NCI-H526 (cell line): ENCODE measurements around the gene UTP18.
"Not testable (repeated sequence)": the region's sequence is repeated elsewhere in the genome, so short reads cannot be mapped to it uniquely, and the experiment has no call there.

ENCODE experiments used
- DNase-seq, 2 experiments: peaks; one replicate each; lab custom pipeline; 2025; lab: John Stamatoyannopoulos, UW

Gene UTP18

GRCh38 chr17:51260237-51261023 lies at the start of gene UTP18:
Gene UTP18 (plus strand): TSS chr17:51260546. CDS start chr17:51260585, 39 bp downstream.
- peak; percentile 98 to 99 for DNase-seq

- DNase-seq: no peak
These were observed 45.4 kb upstream of the UTP18 start for GRCh38 chr17:51214920-51215319.

DNA sequence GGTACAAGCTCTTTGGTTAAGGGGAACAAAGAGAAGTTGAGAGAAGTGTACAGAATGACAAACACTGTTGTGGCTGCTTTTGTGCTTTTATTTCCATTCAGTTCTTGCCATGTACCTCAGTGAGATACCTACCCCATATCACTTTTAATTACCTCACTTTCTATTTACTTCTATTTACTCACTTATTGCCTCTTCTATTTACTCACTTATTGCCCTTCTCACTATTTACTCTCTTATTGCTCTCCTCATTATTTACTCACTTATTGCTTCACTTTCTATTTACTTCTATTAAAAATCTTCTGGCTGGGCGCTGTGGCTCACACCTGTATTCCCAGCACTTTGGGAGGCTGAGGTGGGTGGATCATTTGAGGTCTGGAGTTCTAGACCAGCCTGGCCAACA lies 42.4 kb upstream of the UTP18 start:
- DNase-seq: no peak

DNA sequence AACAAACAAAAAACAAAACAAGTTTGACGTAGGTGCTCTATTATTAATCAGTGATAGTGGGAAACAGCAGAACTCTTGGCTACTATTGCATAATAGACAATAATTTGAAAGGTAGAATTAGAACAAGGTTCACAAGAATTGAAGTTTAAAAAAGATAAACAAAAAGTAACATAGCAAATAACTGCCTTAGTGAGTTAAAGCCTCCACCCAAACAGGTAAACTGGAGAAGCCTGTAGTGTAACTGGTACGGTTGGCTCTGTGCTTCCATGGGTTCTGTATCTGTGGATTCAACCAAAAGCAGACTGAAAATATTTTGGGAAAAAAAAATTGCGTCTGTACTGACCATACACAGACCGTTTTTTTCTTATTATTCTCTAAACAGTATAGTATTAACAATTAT lies 39.0 kb upstream of the UTP18 start:
- no peak for DNase-seq

- DNase-seq: no peak
These were observed 35.7 kb upstream of the UTP18 start for GRCh38 chr17:51224402-51225262.

GRCh38 chr17:51225523-51225922 lies 34.8 kb upstream of the UTP18 start:
- DNase-seq: not testable (repeated sequence)

DNA sequence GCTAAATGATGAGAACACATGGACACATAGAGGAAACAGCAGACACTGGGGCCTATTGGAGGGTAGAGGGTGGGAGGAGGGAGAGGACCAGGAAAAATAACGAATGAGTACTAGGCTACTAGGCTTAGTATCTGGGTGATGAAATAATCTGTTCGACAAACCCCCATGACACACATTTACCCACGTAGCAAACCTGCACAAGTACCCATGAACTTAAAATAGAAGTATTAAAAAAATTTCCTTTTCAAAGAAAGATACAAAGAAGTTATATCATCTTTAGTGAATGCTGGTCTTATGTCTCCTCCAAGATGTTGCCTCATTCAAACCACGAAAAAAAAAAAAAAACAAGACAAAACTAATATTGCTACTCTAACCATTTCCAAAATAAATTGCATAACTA lies 32.2 kb upstream of the UTP18 start:
- no peak for DNase-seq

- DNase-seq: no peak
These were observed 30.5 kb upstream of the UTP18 start for GRCh38 chr17:51229889-51230288.

- no peak for DNase-seq
These were observed 30.0 kb upstream of the UTP18 start for GRCh38 chr17:51230306-51230705.

GRCh38 chr17:51231999-51232398 lies 28.3 kb upstream of the UTP18 start:
- no peak for DNase-seq

DNA sequence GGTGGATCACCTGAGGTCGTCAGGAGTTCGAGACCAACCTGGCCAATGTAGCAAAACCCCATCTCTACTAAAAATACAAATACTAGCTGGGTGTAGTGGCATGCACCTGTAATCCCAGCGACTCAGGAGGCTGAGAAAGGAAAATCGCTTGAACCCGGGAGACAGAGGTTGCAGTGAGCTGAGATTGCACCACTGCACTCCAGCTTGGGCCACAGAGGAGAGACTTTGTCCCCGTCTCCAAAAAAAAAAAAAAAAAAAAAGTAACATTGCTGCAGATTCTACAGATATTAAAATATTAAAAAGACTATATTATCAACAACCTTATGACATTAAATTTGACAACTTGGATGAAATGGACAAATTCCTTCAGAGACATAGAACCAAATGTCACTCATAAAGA lies 26.2 kb upstream of the UTP18 start:
- no peak for DNase-seq

DNA sequence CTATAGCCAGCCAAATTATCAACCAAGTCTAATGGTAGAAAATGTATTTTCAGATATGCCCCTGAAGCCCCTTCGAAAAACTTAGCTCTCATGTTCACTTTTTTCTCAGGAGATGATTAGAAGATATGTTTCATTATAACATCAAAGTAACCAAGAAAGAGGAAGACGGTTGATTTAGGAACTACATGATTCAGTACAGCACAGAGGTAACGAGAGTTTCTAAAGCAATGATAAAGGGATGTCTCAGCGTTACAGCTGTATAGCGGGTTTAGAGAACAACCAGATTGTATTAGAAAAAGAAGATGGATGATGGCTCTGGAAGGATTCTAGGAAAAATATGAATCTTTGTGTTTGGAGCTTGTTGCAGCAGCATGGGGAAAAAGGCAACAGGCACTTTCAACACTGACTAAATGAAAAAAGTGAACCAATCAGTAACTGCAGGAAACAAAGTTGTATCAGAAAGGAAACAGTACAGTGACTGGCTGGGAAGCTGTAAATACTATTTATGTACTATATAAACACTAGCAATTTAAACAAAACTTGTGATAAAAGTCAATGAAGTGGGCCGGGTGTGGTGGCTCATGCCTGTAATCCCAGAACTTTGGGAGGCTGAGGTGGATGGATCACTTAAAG lies 22.0 kb upstream of the UTP18 start:
- no peak for DNase-seq

DNA sequence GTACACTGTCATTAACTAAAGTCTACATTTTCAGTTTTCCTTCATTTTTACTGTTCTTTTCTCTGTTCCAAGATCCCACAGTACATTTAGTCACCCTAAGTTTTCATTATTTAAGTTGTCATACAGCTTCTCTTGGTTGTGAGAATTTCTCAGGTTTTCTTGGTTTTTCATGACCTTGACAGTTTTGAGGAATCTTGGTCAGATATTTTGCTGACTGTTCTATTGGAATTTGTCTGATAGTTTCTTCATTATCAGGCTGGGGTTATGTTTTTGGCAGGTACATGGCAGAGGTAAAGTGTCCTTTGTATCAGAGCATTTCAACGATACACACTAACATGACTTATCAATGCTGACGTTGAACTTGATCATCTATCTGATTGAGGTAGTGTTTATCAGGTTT lies 20.1 kb upstream of the UTP18 start:
- DNase-seq: no peak

- DNase-seq: no peak
These were observed 16.3 kb upstream of the UTP18 start for GRCh38 chr17:51244041-51244440.

GRCh38 chr17:51245535-51245934 lies 14.8 kb upstream of the UTP18 start:
- no peak for DNase-seq

DNA sequence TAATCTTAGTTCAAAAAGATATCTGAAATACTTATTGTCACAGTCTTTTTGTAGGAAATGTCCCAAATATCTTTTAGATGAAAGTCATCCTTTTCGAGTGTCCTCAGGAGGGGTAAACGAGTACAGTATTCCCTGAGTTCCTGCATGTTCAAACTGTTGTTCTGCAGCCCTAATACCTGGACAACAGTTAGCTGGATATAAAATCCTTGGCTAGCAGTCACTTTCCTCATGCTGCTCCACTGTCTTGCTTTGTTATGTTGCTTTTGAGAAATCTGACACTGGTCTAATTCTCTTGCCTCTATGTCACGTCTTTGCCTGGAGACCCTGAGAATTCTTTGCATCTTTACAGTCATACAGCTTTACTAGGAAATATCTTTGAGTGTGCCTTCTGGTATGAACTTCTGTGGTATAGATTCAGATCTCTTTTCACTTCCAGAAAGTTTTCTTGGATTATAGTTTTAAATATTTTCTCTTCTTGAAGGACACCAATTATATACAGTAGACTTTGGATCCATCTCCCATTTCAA lies 10.0 kb upstream of the UTP18 start:
- DNase-seq: no peak

GRCh38 chr17:51251010-51251409 lies 9.3 kb upstream of the UTP18 start:
- no peak for DNase-seq

DNA sequence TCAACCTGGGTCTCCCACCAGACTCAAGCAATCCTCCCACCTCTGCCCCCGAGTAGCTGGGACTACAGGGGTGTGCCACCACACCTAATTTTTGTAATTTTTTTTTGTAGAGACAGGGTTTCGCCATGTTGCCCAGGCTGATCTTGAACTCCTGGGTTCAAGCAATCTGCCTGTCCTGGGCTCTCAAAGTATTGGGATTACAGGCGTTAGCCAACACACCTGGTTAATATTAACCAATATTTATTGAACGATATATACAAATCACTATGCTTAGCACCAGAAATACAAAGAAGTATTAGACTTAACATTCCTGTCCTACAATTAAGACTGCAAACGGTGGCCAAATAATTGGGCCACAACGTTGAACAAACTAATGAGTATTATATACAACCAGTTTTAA lies 4.7 kb upstream of the UTP18 start:
- no peak for DNase-seq

GRCh38 chr17:51256101-51256500 lies 4.2 kb upstream of the UTP18 start:
- no peak for DNase-seq

- no peak for DNase-seq
These were observed 2.9 kb upstream of the UTP18 start for GRCh38 chr17:51257150-51258081.
